GM12878 (cell line): ENCODE data around the gene TERB1. TPM values are rescaled to one million over a fixed set of nuclear protein-coding genes. Genes with fewer than 3 reads are reported as not detected.

ENCODE experiments used
- BCL11A ChIP-seq: IDR thresholded peaks from 2 replicates; pipeline ENCODE4 v1.6.1; 2011; ENCODE audit warnings: low read depth, low read length
- BHLHE40 ChIP-seq, 2 experiments: fragments of 450-650 bp in 1 of 2; IDR thresholded peaks; 2 replicates each; pipeline ENCODE4 v1.6.1; 2011 to 2017; ENCODE audit warnings: low read depth in 2 of 2, borderline replicate concordance in 1 of 2, improper control_type of control experiment in 1 of 2, low read length in 1 of 2, mild to moderate bottlenecking in 1 of 2
- CREM ChIP-seq: IDR thresholded peaks from 2 replicates; pipeline ENCODE4 v1.6.1; 2014; ENCODE audit warnings: antibody characterized with exemption, low read depth
- ESRRA ChIP-seq: IDR thresholded peaks from 2 replicates; pipeline ENCODE4 v1.6.1; 2012; ENCODE audit warnings: mild to moderate bottlenecking, low read length, improper control_type of control experiment
- ETV6 ChIP-seq, 2 experiments: fragments of 450-650 bp in 1 of 2; IDR thresholded peaks in 1 of 2; conservative IDR thresholded peaks in 1 of 2; 2 replicates each; pipeline ENCODE4 v1.6.1; 2014; ENCODE audit warnings: antibody characterized with exemption in 1 of 2, borderline replicate concordance in 1 of 2, low read depth in 1 of 2, mild to moderate bottlenecking in 1 of 2, moderate library complexity in 1 of 2
- EZH2 ChIP-seq: IDR thresholded peaks from 2 replicates; pipeline ENCODE4 v1.6.1; 2012; ENCODE audit warnings: low read depth, mild to moderate bottlenecking, control low read depth, inconsistent platforms, low read length, borderline replicate concordance; ENCODE audit not compliant: control insufficient read depth
- FOXM1 ChIP-seq: IDR thresholded peaks from 2 replicates; pipeline ENCODE4 v1.6.1; 2012; ENCODE audit warnings: low read depth, mild to moderate bottlenecking, inconsistent platforms, low read length, moderate library complexity
- HDAC6 ChIP-seq: fragments of 200-600 bp; sonication (generic); IDR thresholded peaks from one replicate; pipeline ENCODE4 v1.8.0; 2017; ENCODE audit warnings: antibody characterized with exemption; ENCODE audit not compliant: unreplicated experiment
- JUNB ChIP-seq: IDR thresholded peaks from 2 replicates; pipeline ENCODE4 v1.6.1; 2016; ENCODE audit warnings: antibody characterized with exemption, mild to moderate bottlenecking
- MXI1 ChIP-seq: fragments of 150-350 bp; IDR thresholded peaks from 2 replicates; pipeline ENCODE4 v1.6.1; 2011; ENCODE audit warnings: low read depth, mild to moderate bottlenecking, inconsistent platforms, low read length, improper control_type of control experiment
- NFIC ChIP-seq: IDR thresholded peaks from 2 replicates; pipeline ENCODE4 v1.6.1; 2012; ENCODE audit warnings: low read depth, mild to moderate bottlenecking, inconsistent platforms, low read length, moderate library complexity
- NFYB ChIP-seq: IDR thresholded peaks from 2 replicates; pipeline ENCODE4 v1.6.1; 2011; ENCODE audit warnings: low read depth, mild to moderate bottlenecking, low read length, improper control_type of control experiment, moderate library complexity; ENCODE audit not compliant: insufficient read depth
- NR2C1 ChIP-seq: fragments of 450-650 bp; IDR thresholded peaks from 2 replicates; pipeline ENCODE4 v1.6.1; 2017; ENCODE audit warnings: antibody characterized with exemption, mild to moderate bottlenecking, moderate library complexity
- NRF1 ChIP-seq: conservative IDR thresholded peaks from 2 replicates; pipeline ENCODE4 v1.6.1; 2011; ENCODE audit warnings: mild to moderate bottlenecking, low read depth, low read length, improper control_type of control experiment
- PAX5 ChIP-seq: IDR thresholded peaks from 2 replicates; pipeline ENCODE4 v1.6.1; 2011; ENCODE audit warnings: low read depth, low read length, borderline replicate concordance
- RAD21 ChIP-seq: IDR thresholded peaks from 2 replicates; pipeline ENCODE4 v1.6.1; 2011; ENCODE audit warnings: mild to moderate bottlenecking, low read depth, low read length, moderate library complexity; ENCODE audit not compliant: insufficient read depth
- RCOR1 ChIP-seq: conservative IDR thresholded peaks from 2 replicates; pipeline ENCODE4 v1.6.1; 2012; ENCODE audit warnings: low read depth, low read length, improper control_type of control experiment
- STAT1 ChIP-seq: fragments of 450-650 bp; conservative IDR thresholded peaks from 2 replicates; pipeline ENCODE4 v1.6.1; 2014; ENCODE audit warnings: antibody characterized with exemption, mild to moderate bottlenecking
- TAF1 ChIP-seq: IDR thresholded peaks from 2 replicates; pipeline ENCODE4 v1.6.1; 2011; ENCODE audit warnings: mild to moderate bottlenecking, low read depth, low read length, borderline replicate concordance
- TCF12 ChIP-seq: IDR thresholded peaks from 2 replicates; pipeline ENCODE4 v1.6.1; 2011; ENCODE audit warnings: low read depth, mild to moderate bottlenecking, low read length
- polyA plus RNA-seq, 11 experiments: library from polyadenylated mRNA; depleted of rRNA in 4 of 11; unstranded in 6 of 11; stranded (reverse) in 5 of 11; fragments of >200 nt; fragmentation: Nextera tagmentation in 4 of 11; fragmentation: Illumina TruSeq in 1 of 11; extraction: Ambion mirVana in 4 of 11; extraction: Trizol in 1 of 11; gene quantifications; 1 replicate in 1 of 11; 2 replicates in 10 of 11; pipeline versions ENCODE4 v1.2.1 to v1.2.3, GENCODE V29; 2011 to 2016; ENCODE audit warnings: inconsistent platforms in 2 of 11, missing spikeins in 2 of 11, low read depth in 1 of 11
- total RNA-seq, 4 experiments: library from RNA; depleted of rRNA in 3 of 4; stranded (reverse); fragments of >200 nt in 3 of 4; fragmentation: Illumina TruSeq in 1 of 4; extraction: Trizol in 1 of 4; gene quantifications; 2 replicates each; pipeline versions ENCODE4 v1.2.1 to v1.2.3, GENCODE V29; 2013 to 2021
- TF ChIP-seq, protein P1 (sequence below): fragments of 450-650 bp; IDR thresholded peaks from 2 replicates; pipeline ENCODE4 v1.6.1; 2017; ENCODE audit warnings: mild to moderate bottlenecking
- TF ChIP-seq, protein P2 (sequence below): IDR thresholded peaks from 2 replicates; pipeline ENCODE4 v1.6.1; 2011; ENCODE audit warnings: low read depth, low read length, improper control_type of control experiment, borderline replicate concordance
- TF ChIP-seq, protein P3 (sequence below): fragments of 150-350 bp; IDR thresholded peaks from 2 replicates; pipeline ENCODE4 v1.6.1; 2016; ENCODE audit warnings: low read depth, low read length

Gene TERB1
- total and polyA plus RNA-seq, 10 of the 15 experiments (the other 5 are each of a cell fraction or from before 2014, with no cell fraction given), result 0.03 to 0.10 (median 0.06) TPM; not detected in 7

DNA sequence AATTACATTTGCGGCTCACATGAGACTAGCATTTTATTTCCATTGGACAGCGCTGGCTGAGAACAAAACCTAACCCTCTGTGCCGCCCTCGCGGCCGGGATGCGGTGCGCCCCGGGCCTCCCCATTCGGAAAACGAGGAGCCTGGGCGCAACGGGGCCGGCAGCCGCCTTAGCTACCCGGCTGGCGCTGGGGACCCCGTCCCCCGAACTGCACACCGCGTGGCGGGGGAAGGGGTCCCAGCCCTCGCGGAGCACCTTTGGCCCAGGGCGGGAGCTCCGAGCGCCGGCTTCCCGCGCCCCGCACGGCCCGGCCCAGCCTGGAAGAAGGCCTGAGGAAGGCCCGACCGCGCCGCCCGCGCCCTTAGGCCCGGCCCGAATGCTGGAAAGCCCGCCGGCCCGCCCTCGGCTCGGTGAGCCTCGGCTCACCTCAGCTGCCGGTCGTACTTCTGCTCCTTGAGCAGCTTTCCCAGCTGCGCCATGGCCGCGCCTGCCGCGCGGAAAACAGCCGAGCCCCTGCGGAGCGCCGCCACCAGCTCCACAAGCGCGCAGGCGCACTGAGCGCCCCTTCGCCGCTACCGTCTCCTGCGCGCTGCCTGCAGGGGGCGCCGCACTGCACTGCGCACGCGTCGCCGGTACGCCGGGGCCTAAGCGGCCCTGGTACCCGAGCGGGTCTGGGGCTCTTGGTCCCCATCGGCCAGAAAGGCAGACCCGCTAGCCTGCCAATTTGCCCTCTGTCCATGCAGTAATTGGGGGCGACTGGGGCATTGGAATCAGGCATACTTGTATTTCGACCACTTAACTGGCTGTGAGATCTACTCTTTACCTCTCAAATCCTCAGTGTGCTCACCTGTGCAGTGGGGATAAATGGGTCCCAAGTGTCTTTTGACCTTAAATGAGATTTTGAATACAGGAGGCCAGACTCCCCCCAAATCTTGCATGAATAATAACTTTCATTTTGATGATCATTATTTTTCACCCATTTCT is 29.3 kb upstream of the TERB1 start, which contains the start of gene NAE1 (continued):
- TF ChIP-seq, protein P1, sequence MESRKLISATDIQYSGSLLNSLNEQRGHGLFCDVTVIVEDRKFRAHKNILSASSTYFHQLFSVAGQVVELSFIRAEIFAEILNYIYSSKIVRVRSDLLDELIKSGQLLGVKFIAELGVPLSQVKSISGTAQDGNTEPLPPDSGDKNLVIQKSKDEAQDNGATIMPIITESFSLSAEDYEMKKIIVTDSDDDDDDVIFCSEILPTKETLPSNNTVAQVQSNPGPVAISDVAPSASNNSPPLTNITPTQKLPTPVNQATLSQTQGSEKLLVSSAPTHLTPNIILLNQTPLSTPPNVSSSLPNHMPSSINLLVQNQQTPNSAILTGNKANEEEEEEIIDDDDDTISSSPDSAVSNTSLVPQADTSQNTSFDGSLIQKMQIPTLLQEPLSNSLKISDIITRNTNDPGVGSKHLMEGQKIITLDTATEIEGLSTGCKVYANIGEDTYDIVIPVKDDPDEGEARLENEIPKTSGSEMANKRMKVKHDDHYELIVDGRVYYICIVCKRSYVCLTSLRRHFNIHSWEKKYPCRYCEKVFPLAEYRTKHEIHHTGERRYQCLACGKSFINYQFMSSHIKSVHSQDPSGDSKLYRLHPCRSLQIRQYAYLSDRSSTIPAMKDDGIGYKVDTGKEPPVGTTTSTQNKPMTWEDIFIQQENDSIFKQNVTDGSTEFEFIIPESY, result no peak
- TF ChIP-seq MXI1 (no peak), NFYB (no peak), JUNB (no peak), HDAC6 (peak; percentile 92), PAX5 (peak; percentile 33; the same call in 1 of the 2 replicates), TAF1 (peak; percentile 72; the same call in 1 of the 2 replicates), CREM (peak; percentile 56), STAT1 (0 out of 2 replicates have a peak, but pooled peaks have one; percentile 62), RAD21 (peak; percentile 52), NFIC (no peak), EZH2 (no peak), NR2C1 (no peak), RCOR1 (peak; percentile 77; the same call in 1 of the 2 replicates), ESRRA (no peak), FOXM1 (no peak), BCL11A (0 out of 2 replicates have a peak, but pooled peaks have one; percentile 3), TCF12 (peak; percentile 50; the same call in 1 of the 2 replicates), BHLHE40 (IDR thresholded peaks at IDR 0.05; ENCODE audit: borderline replicate concordance in 1 of 2, low read depth in 2 of 2, low read length in 1 of 2) (peak; percentile 21 to 77; a peak in 3 of 4 replicates), ETV6 (conservative IDR thresholded peaks at IDR 0.05 in 1 of 2, IDR thresholded peaks at IDR 0.05 in 1 of 2; ENCODE audit: borderline replicate concordance in 1 of 2, low read depth in 1 of 2) (no peak), NRF1 (peak; percentile 77)
- TF ChIP-seq, protein P2, sequence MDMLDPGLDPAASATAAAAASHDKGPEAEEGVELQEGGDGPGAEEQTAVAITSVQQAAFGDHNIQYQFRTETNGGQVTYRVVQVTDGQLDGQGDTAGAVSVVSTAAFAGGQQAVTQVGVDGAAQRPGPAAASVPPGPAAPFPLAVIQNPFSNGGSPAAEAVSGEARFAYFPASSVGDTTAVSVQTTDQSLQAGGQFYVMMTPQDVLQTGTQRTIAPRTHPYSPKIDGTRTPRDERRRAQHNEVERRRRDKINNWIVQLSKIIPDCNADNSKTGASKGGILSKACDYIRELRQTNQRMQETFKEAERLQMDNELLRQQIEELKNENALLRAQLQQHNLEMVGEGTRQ, result no peak
- TF ChIP-seq, protein P3, sequence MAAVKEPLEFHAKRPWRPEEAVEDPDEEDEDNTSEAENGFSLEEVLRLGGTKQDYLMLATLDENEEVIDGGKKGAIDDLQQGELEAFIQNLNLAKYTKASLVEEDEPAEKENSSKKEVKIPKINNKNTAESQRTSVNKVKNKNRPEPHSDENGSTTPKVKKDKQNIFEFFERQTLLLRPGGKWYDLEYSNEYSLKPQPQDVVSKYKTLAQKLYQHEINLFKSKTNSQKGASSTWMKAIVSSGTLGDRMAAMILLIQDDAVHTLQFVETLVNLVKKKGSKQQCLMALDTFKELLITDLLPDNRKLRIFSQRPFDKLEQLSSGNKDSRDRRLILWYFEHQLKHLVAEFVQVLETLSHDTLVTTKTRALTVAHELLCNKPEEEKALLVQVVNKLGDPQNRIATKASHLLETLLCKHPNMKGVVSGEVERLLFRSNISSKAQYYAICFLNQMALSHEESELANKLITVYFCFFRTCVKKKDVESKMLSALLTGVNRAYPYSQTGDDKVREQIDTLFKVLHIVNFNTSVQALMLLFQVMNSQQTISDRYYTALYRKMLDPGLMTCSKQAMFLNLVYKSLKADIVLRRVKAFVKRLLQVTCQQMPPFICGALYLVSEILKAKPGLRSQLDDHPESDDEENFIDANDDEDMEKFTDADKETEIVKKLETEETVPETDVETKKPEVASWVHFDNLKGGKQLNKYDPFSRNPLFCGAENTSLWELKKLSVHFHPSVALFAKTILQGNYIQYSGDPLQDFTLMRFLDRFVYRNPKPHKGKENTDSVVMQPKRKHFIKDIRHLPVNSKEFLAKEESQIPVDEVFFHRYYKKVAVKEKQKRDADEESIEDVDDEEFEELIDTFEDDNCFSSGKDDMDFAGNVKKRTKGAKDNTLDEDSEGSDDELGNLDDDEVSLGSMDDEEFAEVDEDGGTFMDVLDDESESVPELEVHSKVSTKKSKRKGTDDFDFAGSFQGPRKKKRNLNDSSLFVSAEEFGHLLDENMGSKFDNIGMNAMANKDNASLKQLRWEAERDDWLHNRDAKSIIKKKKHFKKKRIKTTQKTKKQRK, result no peak
